Measurements from ENCODE around the gene TMEM214.

The TMEM214 gene

GRCh38 chr2:27032495-27033252 lies at the start of gene TMEM214:
TMEM214 (plus strand) TSS chr2:27032965; CDS start chr2:27033016, 51 bp downstream.
- peak; percentile 74 for DNase-seq

- DNase-seq = no peak
Measured at GRCh38 chr2:26983746-26984145, 49.0 kb upstream of the TMEM214 start.

- DNase-seq = no peak
Measured at GRCh38 chr2:26985807-26986206, 47.0 kb upstream of the TMEM214 start.

- no peak for DNase-seq
Measured at GRCh38 chr2:26986576-26986975, 46.2 kb upstream of the TMEM214 start.

- DNase-seq = no peak
Measured at GRCh38 chr2:26988058-26988860, 44.5 kb upstream of the TMEM214 start.

- no peak for DNase-seq
Measured at GRCh38 chr2:26989156-26989555, 43.6 kb upstream of the TMEM214 start.

GRCh38 chr2:26991717-26992116 lies 41.0 kb upstream of the TMEM214 start:
- no peak for DNase-seq

- no peak for DNase-seq
Measured at GRCh38 chr2:26993768-26994167, 39.0 kb upstream of the TMEM214 start.

GRCh38 chr2:26994983-26995382 lies 37.8 kb upstream of the TMEM214 start:
- DNase-seq = no peak

GRCh38 chr2:26997394-26997793 lies 35.4 kb upstream of the TMEM214 start:
- no peak for DNase-seq

GRCh38 chr2:26998323-26998722 lies 34.4 kb upstream of the TMEM214 start:
- DNase-seq = no peak

GRCh38 chr2:27000228-27000627 lies 32.5 kb upstream of the TMEM214 start:
- DNase-seq = no peak

- no peak for DNase-seq
Measured at GRCh38 chr2:27000995-27001394, 31.8 kb upstream of the TMEM214 start.

- DNase-seq = no peak
Measured at GRCh38 chr2:27001950-27002349, 30.8 kb upstream of the TMEM214 start.

GRCh38 chr2:27003007-27003406 lies 29.8 kb upstream of the TMEM214 start:
- no peak for DNase-seq

- DNase-seq = no peak
Measured at GRCh38 chr2:27003857-27004256, 28.9 kb upstream of the TMEM214 start.

- no peak for DNase-seq
Measured at GRCh38 chr2:27006602-27007415, 26.0 kb upstream of the TMEM214 start.

- no peak for DNase-seq
Measured at GRCh38 chr2:27007416-27008374, 25.1 kb upstream of the TMEM214 start.

GRCh38 chr2:27008678-27009077 lies 24.1 kb upstream of the TMEM214 start:
- DNase-seq = no peak

- no peak for DNase-seq
Measured at GRCh38 chr2:27009083-27009482, 23.7 kb upstream of the TMEM214 start.

- DNase-seq = no peak
Measured at GRCh38 chr2:27009716-27010115, 23.0 kb upstream of the TMEM214 start.

GRCh38 chr2:27010139-27010538 lies 22.6 kb upstream of the TMEM214 start:
- no peak for DNase-seq

Measured in NCI-H748 treated with DMSO at 0.1 percent for 48 hours (cell line).